OCI-LY3 (cell line): ENCODE measurements around the gene CEMIP.

Source experiments
- CTCF ChIP-seq: fragments of 200-600, 300-600 bp; sonication (generic); IDR thresholded peaks from 2 replicates; pipeline ENCODE4 v1.5.1; 2014; ENCODE audit warnings: antibody characterized with exemption, low read length, low read depth
- EZH2phosphoT487 ChIP-seq: fragments of 200-600 bp; shearing (Covaris generic); IDR thresholded peaks from 2 replicates; pipeline ENCODE4 v1.6.1; 2018; ENCODE audit warnings: antibody characterized with exemption, mixed run types, low read depth

- TF ChIP-seq CTCF (no peak), EZH2phosphoT487 (no peak)
These were observed 57.1 kb downstream of the CEMIP start for GRCh38 chr15:80836223-80836622.
